ENCODE results near the gene SKI. TPM values are rescaled to one million over a fixed set of nuclear protein-coding genes. Genes with fewer than 3 reads are reported as not detected.

Gene SKI
- total and polyA plus RNA-seq, 4 donors: 17.1 to 90.7 (median 40.7) TPM

GRCh38 chr1:2239384-2239985 lies 11.4 kb downstream of the SKI start:
- peak overlapping the region in 1 of 2 donors; percentile 53 for H3K27ac ChIP-seq (ENCODE audit: low read depth in 1 of 2, low read length in 1 of 2)
- H3K36me3 ChIP-seq (ENCODE audit: control insufficient read depth in 4 of 4, insufficient read depth in 4 of 4, low read length in 4 of 4): peaks cover 0 to 11% (median 4%) of the 10 kb centered on the region in 4 donors
- TF ChIP-seq CTCF (IDR thresholded peaks at IDR 0.05; ENCODE audit: control extremely low read depth, extremely low read depth): no peak
- no peak overlapping the region for H3K9ac ChIP-seq (ENCODE audit: insufficient read depth in 1 of 2, low read length in 2 of 2)
- no peak overlapping the region for H3K4me3 ChIP-seq
- no peaks in the 10 kb centered on the region for H3K27me3 ChIP-seq (ENCODE audit: control insufficient read depth in 3 of 3, insufficient read depth in 3 of 3, low read length in 2 of 3)
- 84 to 89% methylated on average over 30 of the region's 30 CpGs for WGBS, 2 donors
- ATAC-seq (ENCODE audit: insufficient read depth, low FRiP score): no peak
- peaks cover 17 to 66% (median 45%) of the 10 kb centered on the region in 5 donors for H3K4me1 ChIP-seq (ENCODE audit: control insufficient read depth in 5 of 5, insufficient read depth in 5 of 5, low read length in 5 of 5)
- no peaks in the 10 kb centered on the region for H3K9me3 ChIP-seq (ENCODE audit: control insufficient read depth in 4 of 4, insufficient read depth in 3 of 4, low read length in 3 of 4)
- no peak for DNase-seq

GRCh38 chr1:2240270-2241156 lies 12.4 kb downstream of the SKI start:
- peak; percentile 54 for ATAC-seq (ENCODE audit: insufficient read depth, low FRiP score)

GRCh38 chr1:2241820-2242219 lies 13.7 kb downstream of the SKI start:
- Histone ChIP-seq H3K9ac (ENCODE audit: insufficient read depth in 1 of 2, low read length in 2 of 2) (no peak overlapping the region), H3K27ac (ENCODE audit: low read depth in 1 of 2, low read length in 1 of 2) (peak overlapping the region in 1 of 2 donors; percentile 7), H3K9me3 (ENCODE audit: control insufficient read depth in 4 of 4, insufficient read depth in 3 of 4, low read length in 3 of 4) (no peaks in the 10 kb centered on the region), H3K27me3 (ENCODE audit: control insufficient read depth in 3 of 3, insufficient read depth in 3 of 3, low read length in 2 of 3) (no peaks in the 10 kb centered on the region), H3K4me3 (no peak overlapping the region), H3K4me1 (ENCODE audit: control insufficient read depth in 5 of 5, insufficient read depth in 5 of 5, low read length in 5 of 5) (peaks cover 22 to 57% (median 39%) of the 10 kb centered on the region in 5 donors), H3K36me3 (ENCODE audit: control insufficient read depth in 4 of 4, insufficient read depth in 4 of 4, low read length in 4 of 4) (peaks cover 0 to 11% (median 4%) of the 10 kb centered on the region in 4 donors)
- 60 to 79% methylated on average over 13 of the region's 13 CpGs for WGBS, 2 donors
- no peak for ATAC-seq (ENCODE audit: insufficient read depth, low FRiP score)
- no peak for DNase-seq
- no peak for TF ChIP-seq CTCF (IDR thresholded peaks at IDR 0.05; ENCODE audit: control extremely low read depth, extremely low read depth)

More at GRCh38 chr1:2240270-2241156, 12.4 kb downstream of the SKI start:
- H3K27me3 ChIP-seq (ENCODE audit: control insufficient read depth in 3 of 3, insufficient read depth in 3 of 3, low read length in 2 of 3): no peaks in the 10 kb centered on the region
- peaks cover 17 to 59% (median 37%) of the 10 kb centered on the region in 5 donors for H3K4me1 ChIP-seq (ENCODE audit: control insufficient read depth in 5 of 5, insufficient read depth in 5 of 5, low read length in 5 of 5)
- no peak overlapping the region for H3K9ac ChIP-seq (ENCODE audit: insufficient read depth in 1 of 2, low read length in 2 of 2)
- peak; percentile 68 to 87 (median 82) for DNase-seq
- peak overlapping the region in 1 of 2 donors; percentile 53 for H3K27ac ChIP-seq (ENCODE audit: low read depth in 1 of 2, low read length in 1 of 2)
- H3K4me3 ChIP-seq: no peak overlapping the region
- no peaks in the 10 kb centered on the region for H3K9me3 ChIP-seq (ENCODE audit: control insufficient read depth in 4 of 4, insufficient read depth in 3 of 4, low read length in 3 of 4)
- TF ChIP-seq CTCF (IDR thresholded peaks at IDR 0.05; ENCODE audit: control extremely low read depth, extremely low read depth): no peak
- WGBS, 2 donors: 36 to 45% methylated on average over 30 of the region's 30 CpGs
- peaks cover 0 to 11% (median 4%) of the 10 kb centered on the region in 4 donors for H3K36me3 ChIP-seq (ENCODE audit: control insufficient read depth in 4 of 4, insufficient read depth in 4 of 4, low read length in 4 of 4)
